Measurements from ENCODE around the gene DUOXA1.

Gene DUOXA1

DNA sequence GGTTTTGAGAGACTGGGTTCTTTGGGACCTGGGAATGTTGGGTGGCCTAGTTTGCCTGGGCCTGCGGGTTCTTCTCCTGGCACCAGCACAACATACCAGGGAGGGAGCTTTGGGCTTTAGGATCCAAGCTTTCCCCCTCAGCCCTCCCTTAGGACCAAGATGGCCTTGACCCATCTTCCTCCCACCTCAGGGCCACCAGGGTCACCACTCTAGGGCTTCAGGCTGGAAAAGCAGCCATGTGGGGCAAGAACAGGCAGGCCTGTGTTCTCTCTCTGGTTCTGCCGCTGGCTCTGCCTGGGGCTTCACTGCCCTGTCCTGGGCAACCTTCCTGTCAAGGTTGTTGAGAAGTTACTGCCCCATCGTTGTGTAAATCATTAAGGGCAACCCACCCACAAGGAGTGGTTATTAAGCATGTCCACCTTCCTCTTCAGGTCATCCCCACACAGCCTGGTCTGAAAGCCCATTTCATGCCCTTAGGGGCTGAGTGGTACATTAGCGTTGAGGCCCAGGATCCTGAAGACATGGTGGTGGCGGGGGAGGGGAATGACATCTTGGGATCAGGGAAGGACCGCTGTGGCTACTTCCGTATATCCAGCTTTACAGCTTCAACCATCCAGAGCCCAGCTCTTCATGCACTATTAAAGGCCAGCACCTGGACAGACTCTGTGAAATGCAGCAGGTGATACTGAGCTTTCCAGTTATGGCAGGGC, 767 bp upstream of the DUOXA1 start:
- DNase-seq = no peak

DNA sequence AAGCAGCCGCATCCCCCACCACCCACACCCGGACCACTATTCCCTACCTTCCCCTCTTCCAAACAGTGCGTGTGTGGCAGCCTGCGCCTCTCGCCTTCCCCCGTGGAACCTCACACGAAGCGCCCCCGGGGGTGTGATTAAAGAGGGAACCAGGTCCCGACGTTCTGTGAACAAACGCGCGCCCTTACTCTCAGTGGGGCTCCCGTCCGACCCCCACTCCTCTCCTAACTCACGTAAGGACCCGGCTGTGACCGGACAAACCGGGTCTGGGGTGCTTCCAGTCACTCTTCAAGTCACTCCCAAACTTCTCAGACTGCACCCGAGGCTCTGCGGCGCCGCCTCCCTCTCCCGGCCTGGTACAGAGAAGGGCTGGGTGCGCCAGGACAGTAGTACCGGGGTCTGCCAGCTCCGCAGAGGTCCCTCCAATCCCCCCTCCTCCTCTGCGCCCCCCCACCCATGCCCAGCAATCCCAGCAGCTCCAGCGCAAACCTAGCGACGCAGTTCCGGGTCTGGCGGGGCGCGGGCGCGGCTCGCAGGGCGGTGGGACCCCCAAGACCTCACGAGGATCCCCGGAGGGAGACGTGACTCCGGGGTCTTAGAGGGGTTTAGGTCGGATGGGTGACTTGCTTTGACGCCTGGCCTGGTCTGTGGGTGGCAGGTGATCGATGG, 574 bp downstream of the DUOXA1 start:
- DNase-seq = no peak

- peak; percentile 61 for DNase-seq
These were observed 3.0 kb downstream of the DUOXA1 start for GRCh38 chr15:45126535-45127158.

DNA sequence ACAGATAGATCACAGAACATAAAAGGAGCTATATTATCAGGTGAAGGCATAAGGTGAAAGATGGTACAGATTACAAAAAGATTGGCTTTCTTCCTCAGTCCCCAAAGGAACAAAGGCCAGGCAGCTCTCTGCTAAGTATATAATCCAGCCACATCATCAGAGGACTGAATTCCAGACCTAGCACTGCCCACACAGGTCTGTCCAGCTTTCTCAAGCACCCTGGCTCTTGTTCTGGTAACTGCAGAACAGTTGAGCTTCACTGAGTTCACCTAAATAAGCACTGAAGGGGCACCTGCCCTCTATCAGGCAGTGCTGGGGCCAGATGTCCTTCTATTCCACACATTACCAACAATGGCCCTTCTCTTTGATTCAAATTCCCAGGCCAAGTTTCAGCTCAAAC, 6.3 kb downstream of the DUOXA1 start:
- DNase-seq = no peak

DNA sequence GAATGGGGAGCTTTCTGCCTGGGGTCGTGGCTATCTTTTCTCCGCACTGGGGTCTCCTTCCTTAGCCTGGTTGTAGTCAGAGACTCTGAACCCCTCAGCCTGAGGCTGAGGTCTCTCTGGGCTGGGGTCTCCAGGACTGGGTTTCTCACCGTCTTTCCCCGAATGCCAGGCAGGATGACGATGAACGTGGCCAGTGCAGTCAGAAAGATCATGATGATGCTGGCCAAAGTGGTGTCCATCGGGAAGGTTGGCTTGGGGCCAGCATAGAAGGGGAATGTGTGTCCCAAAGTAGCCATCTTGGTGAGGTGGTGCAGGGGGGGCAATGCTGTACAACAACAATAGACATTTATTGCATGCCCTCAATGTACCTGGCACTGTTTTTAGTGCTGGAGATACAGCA, 7.0 kb downstream of the DUOXA1 start:
- no peak for DNase-seq

- no peak for DNase-seq
These were observed 7.8 kb downstream of the DUOXA1 start for GRCh38 chr15:45121706-45122417.

GRCh38 chr15:45121020-45121419, 8.7 kb downstream of the DUOXA1 start:
- DNase-seq = no peak

GRCh38 chr15:45120081-45120972, 9.4 kb downstream of the DUOXA1 start:
- no peak for DNase-seq

GRCh38 chr15:45118996-45119395, 10.7 kb downstream of the DUOXA1 start:
- DNase-seq = no peak

GRCh38 chr15:45118131-45118588, 11.5 kb downstream of the DUOXA1 start:
- peak; percentile 94 for DNase-seq

DNA sequence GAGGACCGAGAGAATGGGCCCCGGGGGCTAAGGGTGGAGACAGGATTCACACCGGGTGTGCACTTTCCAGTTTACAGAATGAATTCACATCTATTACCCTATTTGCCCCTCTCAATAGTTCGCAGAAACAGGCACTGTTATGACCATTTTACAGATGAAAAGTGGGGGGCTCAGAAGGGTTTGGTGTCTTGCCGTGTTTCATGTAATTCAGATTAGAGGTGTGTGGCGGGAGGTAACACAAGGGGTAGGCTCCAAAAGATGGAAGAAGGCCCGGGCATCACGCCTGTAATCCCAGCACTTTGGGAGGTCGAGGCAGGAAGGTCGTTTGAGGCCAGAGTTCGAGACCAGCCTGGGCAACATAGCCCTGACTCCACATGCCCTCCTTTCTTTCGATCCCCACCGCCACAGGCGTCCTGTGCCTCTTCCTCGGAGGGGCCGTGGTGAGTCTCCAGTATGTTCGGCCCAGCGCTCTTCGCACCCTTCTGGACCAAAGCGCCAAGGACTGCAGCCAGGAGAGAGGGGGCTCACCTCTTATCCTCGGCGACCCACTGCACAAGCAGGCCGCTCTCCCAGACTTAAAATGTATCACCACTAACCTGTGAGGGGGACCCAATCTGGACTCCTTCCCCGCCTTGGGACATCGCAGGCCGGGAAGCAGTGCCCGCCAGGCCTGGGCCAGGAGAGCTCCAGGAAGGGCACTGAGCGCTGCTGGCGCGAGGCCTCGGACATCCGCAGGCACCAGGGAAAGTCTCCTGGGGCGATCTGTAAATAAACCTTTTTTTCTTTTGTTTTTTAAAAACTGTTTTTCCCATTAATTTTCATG, 12.2 kb downstream of the DUOXA1 start:
- DNase-seq = no peak

DNA sequence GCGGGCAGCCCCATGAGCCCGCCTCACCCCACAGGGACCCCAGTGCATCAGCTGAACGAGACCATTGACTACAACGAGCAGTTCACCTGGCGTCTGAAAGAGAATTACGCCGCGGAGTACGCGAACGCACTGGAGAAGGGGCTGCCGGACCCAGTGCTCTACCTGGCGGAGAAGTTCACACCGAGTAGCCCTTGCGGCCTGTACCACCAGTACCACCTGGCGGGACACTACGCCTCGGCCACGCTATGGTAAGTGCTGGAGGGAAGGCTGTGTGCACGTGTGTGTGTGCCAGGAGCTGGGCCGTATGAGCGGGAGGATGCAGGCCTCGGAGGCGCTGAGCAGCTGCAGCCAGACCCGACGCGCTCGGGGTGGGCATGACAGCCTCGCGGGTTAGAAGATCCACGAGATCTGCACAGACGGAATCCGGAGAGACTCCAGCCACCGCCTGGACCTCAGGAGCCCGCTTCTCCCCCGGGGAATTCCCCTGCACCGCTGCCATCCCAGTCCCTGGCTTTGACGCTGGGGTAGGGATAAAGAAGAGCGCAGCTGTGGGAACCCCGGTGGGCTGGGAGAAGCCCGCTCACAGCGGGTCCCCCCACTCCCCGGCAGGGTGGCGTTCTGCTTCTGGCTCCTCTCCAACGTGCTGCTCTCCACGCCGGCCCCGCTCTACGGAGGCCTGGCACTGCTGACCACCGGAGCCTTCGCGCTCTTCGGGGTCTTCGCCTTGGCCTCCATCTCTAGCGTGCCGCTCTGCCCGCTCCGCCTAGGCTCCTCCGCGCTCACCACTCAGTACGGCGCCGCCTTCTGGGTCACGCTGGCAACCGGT, 13.0 kb downstream of the DUOXA1 start:
- DNase-seq = peak; percentile 50

- no peak for DNase-seq
These were observed 13.6 kb downstream of the DUOXA1 start for GRCh38 chr15:45116006-45116481.

GRCh38 chr15:45115312-45115820, 14.3 kb downstream of the DUOXA1 start:
- DNase-seq = no peak

GRCh38 chr15:45114751-45115085, 15.0 kb downstream of the DUOXA1 start:
- no peak for DNase-seq

DNA sequence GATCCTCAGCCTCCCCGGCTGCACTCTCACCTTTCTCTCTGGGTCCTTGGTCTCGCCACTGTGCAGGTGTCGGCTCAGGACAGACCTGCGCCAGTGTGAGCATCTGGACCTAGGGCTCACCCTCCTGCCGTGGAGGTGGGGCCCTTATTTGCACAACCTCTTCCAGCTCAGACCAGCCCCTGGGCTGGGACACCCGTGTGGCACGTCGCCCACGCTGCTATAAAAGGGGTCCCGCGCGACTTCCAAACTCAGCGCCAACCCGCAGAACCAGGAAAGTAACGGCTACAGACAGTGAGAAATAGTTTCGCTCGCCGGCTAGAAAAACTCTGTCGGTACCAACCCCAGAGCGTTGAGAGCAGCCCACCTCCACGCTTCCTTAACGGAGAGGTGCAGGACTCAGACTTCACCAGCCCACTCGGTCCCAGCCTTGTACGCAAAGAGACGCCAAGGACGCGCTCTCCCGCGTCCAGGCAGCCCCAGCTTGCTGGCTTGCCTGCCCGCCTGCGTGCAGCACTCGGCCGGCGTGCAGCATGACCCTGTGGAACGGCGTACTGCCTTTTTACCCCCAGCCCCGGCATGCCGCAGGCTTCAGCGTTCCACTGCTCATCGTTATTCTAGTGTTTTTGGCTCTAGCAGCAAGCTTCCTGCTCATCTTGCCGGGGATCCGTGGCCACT, 15.5 kb downstream of the DUOXA1 start, which contains the start of the genes DUOX2 and DUOXA2:
TSS of gene DUOX2 (minus strand) at position 97 of the 675 bp plus-strand sequence. CDS start 761 bp downstream, outside the sequence.
TSS of gene DUOXA2 (plus strand) at position 251 of the 675 bp plus-strand sequence. CDS start at position 531, 280 bp downstream.
- peak; percentile 24 for DNase-seq

- no peak for DNase-seq
These were observed 16.2 kb downstream of the DUOXA1 start for GRCh38 chr15:45113380-45113990.

DNA sequence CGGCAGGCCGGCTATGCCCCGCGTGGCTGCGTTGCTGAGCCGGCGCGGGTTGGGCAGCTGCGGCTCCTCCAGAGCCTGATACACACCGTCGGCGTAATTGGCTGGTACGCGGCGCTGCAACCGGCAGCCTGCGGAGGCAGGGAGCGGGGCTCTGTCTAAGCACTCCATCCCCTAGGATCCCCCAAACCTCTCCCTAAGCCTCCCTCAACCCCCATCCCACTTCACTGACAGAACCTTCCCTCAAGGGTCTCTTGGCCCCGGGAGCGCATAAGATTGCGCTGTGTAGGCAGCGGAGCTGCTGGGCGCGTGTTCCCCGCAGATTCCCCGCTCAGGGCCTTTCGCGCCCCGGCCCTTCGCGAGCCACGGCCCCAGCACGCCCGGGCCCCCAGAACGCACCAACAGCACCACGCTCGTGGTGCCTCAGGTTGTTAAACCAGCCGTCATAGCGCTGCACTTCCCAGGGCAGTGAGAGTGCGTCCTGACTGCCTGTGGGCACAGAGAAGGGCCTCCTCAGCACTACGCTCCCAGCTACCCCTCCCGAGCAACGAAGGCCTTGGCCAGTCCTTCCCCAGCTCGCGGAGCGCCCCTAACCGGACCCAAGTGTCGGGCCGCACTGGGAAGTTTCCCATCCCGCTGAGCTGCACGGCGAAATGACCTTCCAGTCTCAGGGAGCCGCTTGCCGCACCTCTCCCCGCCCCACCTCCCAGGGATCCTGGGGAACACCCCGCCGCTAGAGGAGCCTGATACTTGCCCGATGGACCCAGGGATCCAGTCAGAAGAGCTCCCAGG, 16.9 kb downstream of the DUOXA1 start:
- peak; percentile 39 for DNase-seq
